GM10847 (cell line): ENCODE measurements around the gene PROSER2.

Experiments
- POLR2A ChIP-seq: IDR thresholded peaks from 2 replicates; pipeline ENCODE4 v1.6.1; 2011; ENCODE audit not compliant: insufficient read length; ENCODE audit errors: extremely low read depth

Gene PROSER2

DNA sequence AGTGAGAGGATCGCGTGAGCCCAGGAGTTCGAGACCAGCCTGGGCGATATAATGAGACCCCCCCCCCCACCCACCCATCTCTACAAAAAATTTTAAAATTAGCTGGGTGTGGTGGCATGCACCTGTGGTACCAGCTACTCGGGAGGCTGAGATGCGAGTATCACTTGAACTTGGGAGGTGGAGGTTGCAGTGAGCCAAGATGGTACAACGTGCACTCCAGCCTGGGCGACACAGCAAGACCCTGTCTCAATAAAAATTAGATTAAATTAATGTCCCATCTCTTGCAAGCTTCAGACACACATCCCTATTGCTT, 391 bp upstream of the PROSER2 start:
- no peak for TF ChIP-seq POLR2A

- no peak for TF ChIP-seq POLR2A
These were observed 812 bp downstream of the PROSER2 start for GRCh38 chr10:11823989-11824346.

DNA sequence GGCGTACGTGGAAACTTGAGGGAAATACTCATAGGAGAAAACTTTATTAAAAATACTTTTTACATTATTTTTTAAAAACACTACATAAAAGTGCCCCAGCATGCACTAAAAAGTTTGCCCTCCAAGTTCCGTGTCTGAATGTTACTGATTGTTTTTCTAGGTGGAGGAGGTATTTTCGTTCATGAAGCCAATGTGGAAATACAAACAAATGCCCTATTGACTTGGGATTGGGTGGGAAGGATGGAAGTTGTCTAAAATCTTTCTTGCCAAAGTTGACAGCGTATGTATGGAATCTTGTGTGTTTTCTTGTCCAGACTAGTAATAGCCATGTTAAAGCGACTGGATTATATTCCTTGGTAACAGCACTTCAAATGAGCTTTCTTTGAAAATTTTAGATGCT, 1.2 kb downstream of the PROSER2 start:
- no peak for TF ChIP-seq POLR2A

DNA sequence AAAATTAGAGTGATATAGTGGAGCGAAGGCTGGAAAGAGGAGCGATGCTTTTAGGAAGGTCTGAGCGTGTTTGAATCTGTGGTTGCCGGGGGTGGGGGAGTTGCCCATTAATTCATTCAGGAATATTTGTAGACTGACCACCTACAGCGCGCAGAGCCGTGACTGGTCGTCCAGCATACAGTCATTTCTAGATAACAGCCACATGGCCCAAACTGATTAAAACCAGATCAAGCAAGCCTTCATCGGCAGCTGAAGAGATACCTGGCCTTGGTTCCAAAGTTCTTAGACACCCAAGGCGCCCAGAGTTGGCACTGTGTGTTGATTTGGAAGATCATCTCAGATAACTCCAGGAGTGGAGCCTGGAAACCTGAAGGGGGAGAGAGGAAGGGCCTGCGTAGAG, 1.7 kb downstream of the PROSER2 start:
- TF ChIP-seq POLR2A = no peak

GRCh38 chr10:11825796-11826414, 2.7 kb downstream of the PROSER2 start:
- TF ChIP-seq POLR2A = no peak

DNA sequence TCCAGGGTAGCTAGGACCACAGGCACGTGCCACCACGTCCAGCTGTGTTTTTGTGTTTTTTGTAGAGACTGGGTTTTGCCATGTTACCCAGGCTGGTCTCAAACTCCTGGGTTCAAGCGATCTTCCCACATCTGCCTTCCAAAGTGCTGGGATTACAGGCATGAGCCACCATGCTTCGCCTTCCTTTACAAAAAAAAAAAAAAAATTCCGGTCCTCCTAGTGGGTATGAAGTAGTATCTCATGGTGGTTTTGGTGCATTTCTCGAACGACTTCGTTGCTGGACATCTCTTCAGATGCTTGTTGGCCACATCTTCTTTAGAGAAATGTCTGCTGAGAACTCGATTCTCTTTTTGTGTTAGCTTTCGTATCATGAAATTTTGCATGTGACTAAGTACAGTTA, 3.9 kb downstream of the PROSER2 start:
- TF ChIP-seq POLR2A = no peak

GRCh38 chr10:11827414-11827813, 4.3 kb downstream of the PROSER2 start:
- no peak for TF ChIP-seq POLR2A

GRCh38 chr10:11828682-11829284, 5.6 kb downstream of the PROSER2 start:
- TF ChIP-seq POLR2A = no peak

DNA sequence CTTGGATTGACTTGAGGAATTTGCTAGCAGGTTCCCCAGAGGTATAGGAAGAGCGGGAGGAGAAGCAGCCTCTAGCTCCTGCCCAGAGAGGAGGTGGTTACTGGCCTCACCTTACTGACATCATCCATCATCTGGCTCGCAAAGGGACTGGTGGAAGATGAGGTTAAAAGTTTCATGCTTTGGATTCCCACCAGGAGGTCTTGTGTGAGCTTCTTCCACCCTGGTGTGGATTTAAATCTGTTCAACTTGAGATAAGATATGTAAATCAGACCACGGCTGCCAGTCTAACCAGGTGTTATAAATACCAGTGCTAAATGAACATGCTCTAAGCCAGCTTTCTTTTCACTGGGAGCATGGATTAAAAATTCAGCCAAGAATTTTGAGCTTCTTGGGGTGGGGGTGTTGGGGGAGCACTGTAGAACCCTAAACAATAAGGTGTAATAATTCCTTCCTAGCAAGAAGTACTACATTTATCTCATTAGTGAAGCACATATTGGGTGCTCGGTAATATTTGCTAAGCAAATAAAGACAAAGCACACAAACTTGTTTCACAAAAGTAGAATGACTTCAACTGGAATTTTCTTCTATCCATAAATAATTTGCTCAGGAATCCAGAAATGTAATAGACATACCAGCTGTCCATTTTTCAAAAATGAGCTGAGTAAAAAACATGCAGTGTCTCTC, 7.8 kb downstream of the PROSER2 start:
- no peak for TF ChIP-seq POLR2A

GRCh38 chr10:11831520-11831951, 8.4 kb downstream of the PROSER2 start:
- TF ChIP-seq POLR2A = no peak

GRCh38 chr10:11832042-11832441, 8.9 kb downstream of the PROSER2 start:
- TF ChIP-seq POLR2A = no peak

DNA sequence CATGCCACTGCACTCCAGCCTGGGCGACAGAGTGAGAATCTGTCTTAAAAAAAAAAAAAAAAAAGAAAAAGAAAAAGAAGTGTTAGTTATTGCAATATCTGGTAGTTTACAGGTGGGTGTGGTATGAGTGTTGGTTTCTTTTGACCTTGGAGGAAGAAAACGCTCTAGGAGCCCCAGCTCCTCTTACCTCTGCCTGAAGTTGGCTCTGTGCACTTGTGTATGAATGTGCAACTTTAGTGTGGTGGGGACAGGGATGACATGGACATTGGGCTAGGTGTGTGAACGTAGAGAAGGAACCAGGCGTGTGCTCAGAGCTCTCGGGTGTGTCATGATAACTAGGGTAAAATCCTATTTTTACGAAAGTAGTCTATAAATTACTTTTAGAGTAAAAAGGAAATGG, 11.9 kb downstream of the PROSER2 start:
- no peak for TF ChIP-seq POLR2A

- TF ChIP-seq POLR2A = no peak
These were observed 12.5 kb downstream of the PROSER2 start for GRCh38 chr10:11835704-11836103.

GRCh38 chr10:11837372-11838161, 14.4 kb downstream of the PROSER2 start:
- no peak for TF ChIP-seq POLR2A

- no peak for TF ChIP-seq POLR2A
These were observed 15.2 kb downstream of the PROSER2 start for GRCh38 chr10:11838298-11838852.

DNA sequence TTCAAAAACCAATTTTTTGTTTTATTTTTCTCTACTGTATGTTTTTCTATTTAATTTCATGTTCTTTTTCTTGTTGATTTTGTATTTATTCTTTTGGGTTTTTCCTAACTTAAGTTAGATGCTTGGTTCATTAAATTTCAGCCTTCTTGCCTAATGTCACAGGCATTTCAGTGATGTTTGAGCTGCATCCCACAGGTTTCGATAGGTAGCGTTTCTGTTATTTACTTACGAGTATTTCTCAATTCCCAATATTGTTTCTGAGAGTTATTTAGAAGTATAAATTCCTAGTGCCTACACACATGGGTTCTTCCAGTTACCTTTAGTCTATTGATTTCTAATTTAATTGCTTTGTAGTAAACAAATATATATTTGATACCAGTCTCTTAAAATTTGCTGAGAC, 18.2 kb downstream of the PROSER2 start:
- no peak for TF ChIP-seq POLR2A
